Neural progenitor cell (in vitro differentiated cells): ENCODE data around the gene ZNF213. TPM values are rescaled to one million over a fixed set of nuclear protein-coding genes. Genes with fewer than 3 reads are reported as not detected.

Experiments
- DNase-seq: peaks from one replicate; pipeline ENCODE4 v3.0.0-alpha.2; 2016; ENCODE audit warnings: low spot score
- H2AFZ ChIP-seq: fragments of 200-600 bp; sonication (generic); replicated peaks from 2 replicates; pipeline ENCODE4 v1.6.1; 2016; ENCODE audit warnings: antibody characterized with exemption
- H3F3A ChIP-seq: fragments of 200-600 bp; sonication (generic); 2 replicates; pipeline ENCODE4 v1.6.1; 2016; ENCODE audit warnings: antibody characterized with exemption, low read depth
- H3K27ac ChIP-seq: fragments of 200-600 bp; sonication (generic); 2 replicates; pipeline ENCODE4 v1.5.1; 2016; ENCODE audit warnings: mild to moderate bottlenecking
- H3K27me3 ChIP-seq: fragments of 200-600 bp; sonication (generic); 2 replicates; pipeline ENCODE4 v1.6.1; 2016; ENCODE audit warnings: mild to moderate bottlenecking, moderate library complexity
- H3K36me3 ChIP-seq: fragments of 200-600 bp; sonication (generic); 2 replicates; pipeline ENCODE4 v1.5.1; 2016
- H3K4me1 ChIP-seq: fragments of 200-600 bp; sonication (generic); 2 replicates; pipeline ENCODE4 v1.6.1; 2016; ENCODE audit warnings: mixed run types
- H3K4me2 ChIP-seq: fragments of 200-600 bp; sonication (generic); 2 replicates; pipeline ENCODE4 v1.6.1; 2016
- H3K4me3 ChIP-seq: fragments of 200-600 bp; sonication (generic); 2 replicates; pipeline ENCODE4 v1.5.1; 2016
- H3K79me2 ChIP-seq: fragments of 200-600 bp; sonication (generic); 2 replicates; pipeline ENCODE4 v1.6.1; 2016; ENCODE audit warnings: low read depth
- H3K9ac ChIP-seq: fragments of 200-600 bp; sonication (generic); 2 replicates; pipeline ENCODE4 v1.6.1; 2016
- H3K9me3 ChIP-seq: fragments of 200-600 bp; sonication (generic); 2 replicates; pipeline ENCODE4 v1.5.1; 2016; ENCODE audit warnings: low read depth
- H4K20me1 ChIP-seq: fragments of 200-600 bp; sonication (generic); 2 replicates; pipeline ENCODE4 v1.6.1; 2016; ENCODE audit warnings: low read depth
- H3K27ac Mint-ChIP-seq: 3 replicates; pipeline ENCODE4 v1.8.0; 2021; ENCODE audit warnings: mixed read lengths
- H3K27me3 Mint-ChIP-seq: 2 replicates; pipeline ENCODE4 v1.8.0; 2022; ENCODE audit warnings: low read depth, mild to moderate bottlenecking, inconsistent platforms, moderate library complexity, mixed read lengths; ENCODE audit not compliant: insufficient read depth
- H3K36me3 Mint-ChIP-seq: 3 replicates; pipeline ENCODE4 v1.8.0; 2021; ENCODE audit warnings: mixed read lengths
- H3K4me1 Mint-ChIP-seq: 3 replicates; pipeline ENCODE4 v1.8.0; 2021; ENCODE audit warnings: mixed read lengths
- H3K4me3 Mint-ChIP-seq: 3 replicates; pipeline ENCODE4 v1.8.0; 2021; ENCODE audit warnings: mild to moderate bottlenecking, moderate library complexity, mixed read lengths
- H3K9me3 Mint-ChIP-seq: 3 replicates; pipeline ENCODE4 v1.8.0; 2020; ENCODE audit warnings: mixed read lengths
- CTCF ChIP-seq: fragments of 200-600 bp; sonication (generic); IDR thresholded peaks from 2 replicates; pipeline ENCODE4 v1.5.1; 2017; ENCODE audit warnings: antibody characterized with exemption, mild to moderate bottlenecking
- EZH2 ChIP-seq: fragments of 200-600 bp; sonication (generic); IDR thresholded peaks from 2 replicates; pipeline ENCODE4 v1.6.1; 2017; ENCODE audit warnings: antibody characterized with exemption, mild to moderate bottlenecking, moderate library complexity
- EZH2phosphoT487 ChIP-seq: fragments of 200-600 bp; sonication (generic); IDR thresholded peaks from 2 replicates; pipeline ENCODE4 v1.6.1; 2017; ENCODE audit warnings: antibody characterized with exemption
- total RNA-seq: library from RNA; depleted of rRNA; stranded (reverse); fragments of >200 nt; gene quantifications from 2 replicates; pipeline ENCODE4 v1.2.3, GENCODE V29; 2015; ENCODE audit warnings: low replicate concordance

The ZNF213 gene
- total RNA-seq, 1 donor from 2014 or later: 1.3 TPM

GRCh38 chr16:3119701-3120408, 15.0 kb upstream of the ZNF213 start:
- no peaks in the 10 kb centered on the region for H3K9me3 Mint-ChIP-seq
- Histone ChIP-seq H2AFZ (no peak overlapping the region), H3K4me3 (no peak overlapping the region), H3F3A (peaks cover 21% of the 10 kb centered on the region), H3K79me2 (no peaks in the 10 kb centered on the region), H3K27me3 (peaks cover 3% of the 10 kb centered on the region), H3K27ac (no peak overlapping the region), H3K9me3 (no peaks in the 10 kb centered on the region), H4K20me1 (peaks cover 6% of the 10 kb centered on the region), H3K36me3 (no peaks in the 10 kb centered on the region), H3K9ac (no peak overlapping the region), H3K4me2 (no peak overlapping the region), H3K4me1 (no peaks in the 10 kb centered on the region)
- H3K4me3 Mint-ChIP-seq: no peak overlapping the region
- no peak overlapping the region for H3K27ac Mint-ChIP-seq
- H3K27me3 Mint-ChIP-seq: peaks cover 8% of the 10 kb centered on the region
- H3K36me3 Mint-ChIP-seq: peaks cover 4% of the 10 kb centered on the region
- TF ChIP-seq EZH2phosphoT487: no peak
- TF ChIP-seq CTCF: no peak
- no peak for TF ChIP-seq EZH2
- no peak for DNase-seq
- peaks cover 13% of the 10 kb centered on the region for H3K4me1 Mint-ChIP-seq

- H3F3A ChIP-seq: peaks cover 27% of the 10 kb centered on the region
- peaks cover 9% of the 10 kb centered on the region for H4K20me1 ChIP-seq
- H3K36me3 ChIP-seq: no peaks in the 10 kb centered on the region
- Mint-ChIP-seq H3K4me3 (no peak overlapping the region), H3K36me3 (peaks cover 5% of the 10 kb centered on the region), H3K27ac (no peak overlapping the region), H3K27me3 (peaks cover 8% of the 10 kb centered on the region), H3K4me1 (peaks cover 17% of the 10 kb centered on the region), H3K9me3 (no peaks in the 10 kb centered on the region)
- no peak overlapping the region for H2AFZ ChIP-seq
- no peak for TF ChIP-seq EZH2
- TF ChIP-seq EZH2phosphoT487: no peak
- TF ChIP-seq CTCF: no peak
- no peaks in the 10 kb centered on the region for H3K79me2 ChIP-seq
- H3K4me1 ChIP-seq: peaks cover 5% of the 10 kb centered on the region
- H3K4me3 ChIP-seq: no peak overlapping the region
- peaks cover 3% of the 10 kb centered on the region for H3K27me3 ChIP-seq
- H3K9ac ChIP-seq: no peak overlapping the region
- H3K27ac ChIP-seq: no peak overlapping the region
- H3K4me2 ChIP-seq: no peak overlapping the region
- DNase-seq: no peak
- no peaks in the 10 kb centered on the region for H3K9me3 ChIP-seq
Measured at GRCh38 chr16:3120435-3120834, 14.4 kb upstream of the ZNF213 start.

DNA sequence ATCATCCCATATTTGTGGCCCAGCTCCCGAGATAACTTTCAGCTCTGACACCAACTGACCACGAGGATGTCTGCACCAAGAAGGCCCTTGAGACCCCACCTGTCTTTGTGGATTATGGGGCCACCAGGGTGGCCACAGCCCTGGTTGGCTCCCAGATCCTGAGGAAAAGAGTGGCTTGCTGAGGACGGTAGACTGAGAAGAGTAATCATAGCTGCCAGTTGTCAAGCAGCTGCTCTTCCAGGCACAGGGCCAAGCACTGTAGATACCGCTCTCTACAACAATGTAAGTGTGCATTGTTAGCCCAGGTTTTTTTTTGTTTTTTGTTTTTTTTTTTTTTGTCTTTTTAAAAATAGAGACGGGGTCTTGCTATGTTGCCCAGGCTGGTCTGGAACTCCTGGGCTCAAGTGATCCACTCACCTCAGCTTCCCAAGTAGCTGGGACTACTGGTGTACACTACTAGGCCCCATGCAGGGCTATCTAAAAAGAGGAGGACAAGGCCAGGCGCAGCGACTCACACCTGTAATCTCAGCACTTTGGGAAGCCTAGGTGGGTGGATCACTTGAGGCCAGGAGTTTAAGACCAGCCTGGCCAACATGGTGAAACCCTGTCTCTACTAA, 12.9 kb upstream of the ZNF213 start:
- Mint-ChIP-seq H3K4me1 (peaks cover 18% of the 10 kb centered on the region), H3K9me3 (no peaks in the 10 kb centered on the region), H3K4me3 (no peak overlapping the region), H3K36me3 (peaks cover 4% of the 10 kb centered on the region), H3K27ac (no peak overlapping the region), H3K27me3 (peaks cover 8% of the 10 kb centered on the region)
- H3K27ac ChIP-seq: no peak overlapping the region
- no peak overlapping the region for H2AFZ ChIP-seq
- peaks cover 37% of the 10 kb centered on the region for H3F3A ChIP-seq
- peaks cover 9% of the 10 kb centered on the region for H4K20me1 ChIP-seq
- H3K36me3 ChIP-seq: no peaks in the 10 kb centered on the region
- H3K4me2 ChIP-seq: no peak overlapping the region
- no peak for DNase-seq
- TF ChIP-seq EZH2 (no peak), EZH2phosphoT487 (no peak), CTCF (no peak)
- H3K4me1 ChIP-seq: peaks cover 5% of the 10 kb centered on the region
- no peak overlapping the region for H3K9ac ChIP-seq
- H3K4me3 ChIP-seq: no peak overlapping the region
- H3K9me3 ChIP-seq: no peaks in the 10 kb centered on the region
- no peaks in the 10 kb centered on the region for H3K79me2 ChIP-seq
- peaks cover 3% of the 10 kb centered on the region for H3K27me3 ChIP-seq
